OCI-LY7 (cell line): ENCODE measurements around the gene CNIH3.

Experiments
- EZH2phosphoT487 ChIP-seq: fragments of 200-600 bp; sonication (generic); IDR thresholded peaks from 2 replicates; pipeline ENCODE4 v1.6.1; 2018; ENCODE audit warnings: low read depth, borderline replicate concordance, mild to moderate bottlenecking, mixed run types, antibody characterized with exemption, low read length, moderate library complexity, mixed read lengths
- TF ChIP-seq, protein P1 (sequence below): fragments of 200-600 bp; sonication (generic); conservative IDR thresholded peaks from 2 replicates; pipeline ENCODE4 v1.5.1; 2014; ENCODE audit warnings: mild to moderate bottlenecking, antibody characterized with exemption, low read length, moderate library complexity, mixed read lengths

DNA sequence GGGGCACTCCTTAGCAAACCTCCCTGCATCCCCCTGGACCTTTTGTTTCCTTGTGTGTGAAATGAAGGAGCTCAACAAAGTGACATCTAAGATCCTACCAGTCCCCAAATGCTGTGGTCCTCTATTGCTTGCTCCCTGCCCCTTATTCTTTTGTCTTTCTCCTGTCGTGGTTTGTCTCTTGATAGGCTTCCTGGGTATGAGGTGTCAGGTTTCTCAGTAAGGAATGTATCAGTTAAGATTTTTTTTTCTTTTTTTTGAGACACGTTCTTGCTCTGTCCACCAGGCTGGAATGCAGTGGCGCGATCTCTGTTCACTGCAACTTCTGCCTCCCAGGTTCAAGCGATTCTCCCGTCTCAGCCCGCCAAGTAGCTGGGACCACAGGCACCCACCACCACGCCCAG is 16.8 kb downstream of the CNIH3 start:
- TF ChIP-seq, protein P1, sequence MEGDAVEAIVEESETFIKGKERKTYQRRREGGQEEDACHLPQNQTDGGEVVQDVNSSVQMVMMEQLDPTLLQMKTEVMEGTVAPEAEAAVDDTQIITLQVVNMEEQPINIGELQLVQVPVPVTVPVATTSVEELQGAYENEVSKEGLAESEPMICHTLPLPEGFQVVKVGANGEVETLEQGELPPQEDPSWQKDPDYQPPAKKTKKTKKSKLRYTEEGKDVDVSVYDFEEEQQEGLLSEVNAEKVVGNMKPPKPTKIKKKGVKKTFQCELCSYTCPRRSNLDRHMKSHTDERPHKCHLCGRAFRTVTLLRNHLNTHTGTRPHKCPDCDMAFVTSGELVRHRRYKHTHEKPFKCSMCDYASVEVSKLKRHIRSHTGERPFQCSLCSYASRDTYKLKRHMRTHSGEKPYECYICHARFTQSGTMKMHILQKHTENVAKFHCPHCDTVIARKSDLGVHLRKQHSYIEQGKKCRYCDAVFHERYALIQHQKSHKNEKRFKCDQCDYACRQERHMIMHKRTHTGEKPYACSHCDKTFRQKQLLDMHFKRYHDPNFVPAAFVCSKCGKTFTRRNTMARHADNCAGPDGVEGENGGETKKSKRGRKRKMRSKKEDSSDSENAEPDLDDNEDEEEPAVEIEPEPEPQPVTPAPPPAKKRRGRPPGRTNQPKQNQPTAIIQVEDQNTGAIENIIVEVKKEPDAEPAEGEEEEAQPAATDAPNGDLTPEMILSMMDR = no peak
- no peak for TF ChIP-seq EZH2phosphoT487
